ENCODE data around the gene ZNF444.
"Not testable (repeated sequence)": the region's sequence is repeated elsewhere in the genome, so short reads cannot be mapped to it uniquely, and the experiment has no call there.

ZNF444 gene

DNA sequence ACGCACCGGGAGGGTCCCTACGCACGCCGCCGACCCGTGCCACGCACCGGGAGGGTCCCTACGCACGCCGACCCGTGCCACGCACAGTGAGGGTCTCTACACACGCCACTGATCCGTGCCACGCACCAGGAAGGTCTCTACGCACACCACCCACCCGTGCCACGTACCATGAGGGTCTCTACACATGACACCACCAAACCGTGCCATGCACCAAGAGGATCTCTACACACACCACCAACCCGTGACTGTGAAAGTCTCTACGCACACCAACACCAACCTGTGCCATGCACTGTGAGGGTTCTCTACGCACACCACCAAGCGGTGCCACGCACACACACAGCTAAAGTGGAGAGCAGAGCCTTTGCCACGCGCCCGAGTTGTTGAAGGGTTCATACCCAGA, 36.7 kb upstream of the ZNF444 start:
- no peak for ATAC-seq
- Mint-ChIP-seq H3K4me1 (peaks cover 66% of the 10 kb centered on the region), H3K27ac (no peak overlapping the region), H3K27me3 (no peaks in the 10 kb centered on the region), H3K9me3 (no peaks in the 10 kb centered on the region), H3K4me3 (no peak overlapping the region)
- no peak for DNase-seq

DNA sequence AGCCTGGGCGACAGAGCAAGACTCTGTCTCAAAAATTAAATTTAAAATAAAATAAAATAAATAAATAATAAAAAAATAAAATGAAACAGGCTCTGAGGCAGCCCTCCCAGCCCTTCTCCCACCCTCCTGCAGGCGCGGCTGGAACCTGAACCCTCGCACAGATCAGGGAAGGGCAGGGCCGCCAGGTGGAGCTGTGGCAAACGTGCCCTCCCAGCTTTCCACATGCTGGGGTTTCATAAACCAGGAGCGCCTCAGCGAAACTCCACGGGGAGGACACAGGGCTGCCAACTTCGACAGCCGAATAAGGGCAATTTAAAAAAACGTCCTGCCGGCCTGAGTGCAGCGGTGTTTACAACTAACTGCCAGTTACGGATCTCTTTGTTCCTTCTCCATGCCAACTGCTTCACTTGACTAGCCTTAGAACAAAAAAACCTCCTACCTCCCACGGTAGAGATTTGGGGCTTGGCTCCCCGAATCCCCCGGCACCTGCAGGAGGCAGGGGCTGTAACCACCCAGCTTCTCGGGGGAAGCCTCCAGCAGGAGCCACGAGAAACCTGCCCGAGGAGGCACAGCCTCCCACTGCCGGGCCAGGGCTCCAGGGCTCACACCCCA, 35.9 kb upstream of the ZNF444 start:
- DNase-seq (peak in 1 of 2 donors; percentile 28), ATAC-seq (peak; percentile 58)
- H3K27me3 Mint-ChIP-seq, result no peaks in the 10 kb centered on the region
- peaks cover 70% of the 10 kb centered on the region for H3K4me1 Mint-ChIP-seq
- peak overlapping the region in 1 of 2 donors; percentile 53 for H3K4me3 Mint-ChIP-seq
- H3K9me3 Mint-ChIP-seq, result no peaks in the 10 kb centered on the region
- H3K27ac Mint-ChIP-seq, result peak overlapping the region in 1 of 2 donors; percentile 76

DNA sequence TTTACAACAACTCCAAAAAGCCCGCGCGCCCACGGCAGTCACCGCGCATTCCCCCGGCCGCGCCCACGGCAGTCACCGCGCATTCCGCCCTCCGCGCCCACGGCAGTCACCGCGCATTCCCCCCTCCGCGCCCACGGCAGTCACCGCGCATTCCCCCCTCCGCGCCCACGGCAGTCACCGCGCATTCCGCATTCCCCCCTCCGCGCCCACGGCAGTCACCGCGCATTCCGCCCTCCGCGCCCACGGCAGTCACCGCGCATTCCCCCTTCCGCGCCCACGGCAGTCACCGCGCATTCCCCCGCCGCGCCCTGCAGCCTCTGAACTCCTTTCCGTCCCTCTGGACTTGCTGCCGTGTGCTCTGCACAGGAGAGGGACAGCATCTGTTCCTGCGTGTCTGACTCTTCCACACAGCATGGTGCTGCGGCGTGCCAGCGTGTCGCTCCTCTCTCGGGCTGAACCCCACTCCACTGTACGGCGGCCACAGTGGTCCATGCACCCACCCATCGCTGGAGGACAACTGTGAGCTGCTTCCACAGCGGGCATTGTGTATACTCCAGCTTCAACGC, 35.2 kb upstream of the ZNF444 start:
- not testable (repeated sequence) for ATAC-seq, H3K27me3 Mint-ChIP-seq, DNase-seq, H3K9me3 Mint-ChIP-seq
- Mint-ChIP-seq H3K27ac (peak overlapping the region in 1 of 2 donors; percentile 94), H3K4me3 (peak overlapping the region; percentile 7 to 65), H3K4me1 (peaks cover 77% of the 10 kb centered on the region)

DNA sequence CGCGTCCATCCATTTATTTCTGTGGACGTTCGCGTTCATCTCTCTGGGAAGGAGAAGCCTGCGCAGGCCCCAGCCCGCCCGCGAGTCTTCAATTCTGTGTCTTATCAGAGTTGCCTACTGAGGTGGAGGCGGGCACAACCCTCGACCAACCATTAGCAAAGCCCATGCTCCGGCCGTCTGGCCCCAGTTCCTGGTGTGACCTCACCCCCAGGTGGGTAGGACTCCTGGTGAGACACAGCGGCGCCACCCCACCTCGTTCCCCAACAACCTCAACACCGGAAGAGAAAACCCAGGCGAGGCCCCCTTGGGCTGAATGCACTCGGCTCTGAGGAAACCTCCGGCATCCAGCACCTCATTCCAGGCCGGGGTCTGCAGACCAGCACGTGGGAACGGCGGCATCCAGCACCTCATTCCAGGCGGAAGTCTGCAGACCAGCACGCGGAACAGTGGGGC, 34.7 kb upstream of the ZNF444 start:
- H3K9me3 Mint-ChIP-seq, result no peaks in the 10 kb centered on the region
- H3K4me1 Mint-ChIP-seq, result peaks cover 80% of the 10 kb centered on the region
- ATAC-seq, result no peak
- no peaks in the 10 kb centered on the region for H3K27me3 Mint-ChIP-seq
- H3K4me3 Mint-ChIP-seq, result peak overlapping the region; percentile 7 to 65
- no peak for DNase-seq
- H3K27ac Mint-ChIP-seq, result peak overlapping the region in 1 of 2 donors; percentile 94

DNA sequence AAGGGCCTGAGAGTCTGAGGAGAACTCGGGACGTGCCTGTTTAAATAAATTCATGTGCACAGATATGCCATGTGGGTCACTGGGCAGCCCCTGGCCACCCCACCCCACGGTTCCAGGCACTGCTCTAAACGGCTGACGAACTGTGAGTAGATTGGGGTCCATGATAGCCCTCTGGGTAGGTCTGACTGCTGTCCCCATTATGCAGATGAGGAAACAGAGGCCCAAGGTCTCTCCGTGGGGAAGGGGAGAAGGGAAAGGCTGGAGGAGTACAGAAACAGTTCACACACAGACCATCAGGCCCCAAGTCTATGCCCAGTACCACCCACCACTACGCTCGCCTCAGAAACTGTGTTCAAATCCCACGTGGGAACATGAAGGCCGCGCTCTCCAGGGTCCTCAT, 34.1 kb upstream of the ZNF444 start:
- DNase-seq, result no peak
- peak overlapping the region; percentile 13 to 50 for H3K27ac Mint-ChIP-seq
- peaks cover 83% of the 10 kb centered on the region for H3K4me1 Mint-ChIP-seq
- H3K9me3 Mint-ChIP-seq, result no peaks in the 10 kb centered on the region
- ATAC-seq, result no peak
- H3K4me3 Mint-ChIP-seq, result peak overlapping the region; percentile 7 to 52
- H3K27me3 Mint-ChIP-seq, result no peaks in the 10 kb centered on the region

DNA sequence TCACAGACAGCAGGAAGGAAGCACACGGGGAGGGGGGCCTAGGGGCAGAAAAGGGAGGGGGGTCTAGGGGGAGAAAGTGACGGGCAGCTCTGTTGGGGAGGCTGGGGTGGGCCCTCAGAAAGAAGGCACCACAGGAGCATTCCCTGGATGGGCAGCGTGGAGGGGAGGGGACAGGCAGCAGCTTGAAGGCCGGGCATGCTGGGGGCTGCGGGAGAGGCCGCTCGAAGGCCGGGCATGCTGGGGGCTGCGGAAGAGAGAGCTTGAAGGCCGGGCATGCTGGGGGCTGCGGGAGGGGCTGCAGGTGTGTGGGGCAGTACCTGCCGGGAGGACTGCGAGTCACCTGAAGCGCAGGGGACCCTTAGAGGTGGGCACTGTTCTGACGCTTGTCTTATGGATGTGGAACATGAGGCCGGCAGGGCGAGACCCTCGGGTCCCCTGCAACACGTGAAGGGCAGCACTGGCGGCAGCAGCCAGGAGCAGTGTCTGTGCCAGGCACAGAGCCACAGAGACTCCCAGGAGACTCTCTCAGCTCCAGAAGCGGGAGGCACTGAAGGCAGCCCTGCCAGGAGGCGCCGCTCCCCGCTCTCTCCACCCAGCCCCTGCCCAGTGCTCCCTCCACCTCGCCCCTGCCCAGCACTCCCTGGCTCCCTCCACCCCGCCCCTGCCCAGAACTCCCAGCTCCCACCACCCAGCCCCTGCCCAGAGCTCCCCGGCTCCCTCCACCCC, 33.3 kb upstream of the ZNF444 start:
- Mint-ChIP-seq H3K9me3 (no peaks in the 10 kb centered on the region), H3K4me3 (no peak overlapping the region), H3K27me3 (no peaks in the 10 kb centered on the region), H3K4me1 (peaks cover 86% of the 10 kb centered on the region), H3K27ac (no peak overlapping the region)
- ATAC-seq, result no peak
- no peak for DNase-seq

GRCh38 chr19:56108447-56109195, 32.5 kb upstream of the ZNF444 start:
- no peaks in the 10 kb centered on the region for H3K27me3 Mint-ChIP-seq
- ATAC-seq (no peak), DNase-seq (no peak)
- H3K4me1 Mint-ChIP-seq, result peaks cover 88% of the 10 kb centered on the region
- peak overlapping the region; percentile 50 to 75 for H3K27ac Mint-ChIP-seq
- peak overlapping the region in 1 of 2 donors; percentile 12 for H3K4me3 Mint-ChIP-seq
- H3K9me3 Mint-ChIP-seq, result no peaks in the 10 kb centered on the region

DNA sequence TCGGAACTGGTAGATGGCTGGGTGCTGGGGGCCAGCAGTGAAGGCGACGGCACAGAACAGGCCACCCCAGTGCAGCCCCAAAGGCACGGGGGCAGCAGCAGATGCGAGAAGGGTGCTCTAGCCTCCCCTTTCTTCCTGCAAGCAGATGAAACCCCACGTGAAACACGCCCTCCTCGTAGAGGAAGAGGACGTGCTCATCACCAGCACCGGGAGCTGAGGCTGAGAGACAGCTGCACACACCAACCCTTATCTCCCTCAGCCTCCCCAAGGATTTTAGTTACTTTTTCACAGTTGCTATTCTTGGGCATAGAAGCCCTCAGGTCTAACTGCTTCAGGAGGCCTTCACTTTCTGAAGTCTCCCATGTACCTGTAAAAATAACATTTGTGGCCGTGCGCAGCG, 31.9 kb upstream of the ZNF444 start:
- DNase-seq (no peak), ATAC-seq (no peak)
- H3K4me3 Mint-ChIP-seq, result no peak overlapping the region
- H3K4me1 Mint-ChIP-seq, result peaks cover 93% of the 10 kb centered on the region
- H3K27ac Mint-ChIP-seq, result peak overlapping the region in 1 of 2 donors; percentile 82
- no peaks in the 10 kb centered on the region for H3K27me3 Mint-ChIP-seq
- no peaks in the 10 kb centered on the region for H3K9me3 Mint-ChIP-seq

- no peak for DNase-seq
- Mint-ChIP-seq H3K27ac (no peak overlapping the region), H3K4me3 (peak overlapping the region in 1 of 2 donors; percentile 73)
Observed at GRCh38 chr19:56110515-56111448, 30.3 kb upstream of the ZNF444 start.

DNA sequence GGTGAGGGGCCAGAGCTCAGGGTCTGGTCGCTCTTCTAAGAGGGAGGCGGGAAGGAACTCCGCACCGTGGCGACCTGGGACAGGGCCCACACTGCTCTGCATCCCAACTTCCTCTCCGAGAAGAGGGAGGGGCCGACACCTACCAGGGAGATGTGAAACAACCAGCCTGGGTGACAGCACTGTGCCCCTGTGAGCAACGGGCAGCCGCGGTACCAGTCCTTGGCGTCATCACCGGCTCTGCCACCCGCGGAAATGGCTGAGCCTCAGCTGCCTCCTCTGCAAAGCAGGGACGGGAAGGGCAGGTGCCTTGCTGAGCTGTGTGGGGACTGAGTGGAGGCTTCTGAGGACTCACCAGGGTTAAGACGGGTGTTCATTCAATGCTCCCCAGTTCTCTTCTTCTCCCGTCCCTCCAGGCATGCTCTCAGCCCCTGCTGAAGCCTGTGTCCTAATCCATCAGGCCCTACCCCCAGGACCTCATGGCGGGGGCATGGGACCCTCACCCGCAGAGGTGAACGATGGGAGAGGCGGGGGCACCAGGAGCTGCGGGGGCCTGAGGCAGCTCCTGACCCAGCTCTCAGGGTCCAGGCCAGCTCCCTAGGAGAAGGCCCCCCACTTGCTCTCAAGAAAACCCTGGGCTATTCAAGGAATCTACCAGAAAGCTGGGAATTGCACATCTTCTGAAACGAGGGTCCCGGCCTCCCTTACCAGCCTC, 29.3 kb upstream of the ZNF444 start:
- H3K4me1 Mint-ChIP-seq, result peaks cover 90% of the 10 kb centered on the region
- H3K9me3 Mint-ChIP-seq, result no peaks in the 10 kb centered on the region
- DNase-seq (peak; percentile 33 to 61), ATAC-seq (peak; percentile 95)
- peak overlapping the region in 1 of 2 donors; percentile 12 for H3K27ac Mint-ChIP-seq
- H3K4me3 Mint-ChIP-seq, result peak overlapping the region; percentile 27 to 73
- H3K27me3 Mint-ChIP-seq, result no peaks in the 10 kb centered on the region

More at GRCh38 chr19:56110515-56111448, 30.3 kb upstream of the ZNF444 start:
- H3K27me3 Mint-ChIP-seq, result no peaks in the 10 kb centered on the region
- ATAC-seq, result no peak
- H3K9me3 Mint-ChIP-seq, result no peaks in the 10 kb centered on the region
- peaks cover 95% of the 10 kb centered on the region for H3K4me1 Mint-ChIP-seq

DNA sequence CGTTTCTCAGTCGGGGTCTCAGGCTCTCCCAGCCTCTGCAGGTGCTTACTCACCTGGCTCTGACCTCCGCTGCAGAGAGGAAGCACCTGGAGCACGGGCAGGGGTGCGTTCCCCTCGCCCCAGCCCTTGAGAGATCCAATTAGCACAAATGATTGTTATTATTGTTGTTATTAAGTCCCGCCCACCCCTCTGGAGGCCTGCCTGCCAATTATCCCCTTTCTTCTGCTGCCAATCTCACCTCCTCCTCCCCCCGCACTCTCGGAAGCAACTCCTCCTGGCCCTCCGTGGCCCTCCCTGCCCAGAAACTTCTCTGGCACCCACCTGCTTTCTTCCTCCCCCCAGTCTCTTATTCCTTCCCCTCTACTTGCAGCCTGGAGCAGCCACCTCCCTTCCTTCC, 28.8 kb upstream of the ZNF444 start:
- H3K4me1 Mint-ChIP-seq, result peaks cover 86% of the 10 kb centered on the region
- H3K9me3 Mint-ChIP-seq, result no peaks in the 10 kb centered on the region
- H3K4me3 Mint-ChIP-seq, result peak overlapping the region; percentile 2 to 73
- no peaks in the 10 kb centered on the region for H3K27me3 Mint-ChIP-seq
- ATAC-seq (no peak), DNase-seq (no peak)
- peak overlapping the region; percentile 55 to 67 for H3K27ac Mint-ChIP-seq

DNA sequence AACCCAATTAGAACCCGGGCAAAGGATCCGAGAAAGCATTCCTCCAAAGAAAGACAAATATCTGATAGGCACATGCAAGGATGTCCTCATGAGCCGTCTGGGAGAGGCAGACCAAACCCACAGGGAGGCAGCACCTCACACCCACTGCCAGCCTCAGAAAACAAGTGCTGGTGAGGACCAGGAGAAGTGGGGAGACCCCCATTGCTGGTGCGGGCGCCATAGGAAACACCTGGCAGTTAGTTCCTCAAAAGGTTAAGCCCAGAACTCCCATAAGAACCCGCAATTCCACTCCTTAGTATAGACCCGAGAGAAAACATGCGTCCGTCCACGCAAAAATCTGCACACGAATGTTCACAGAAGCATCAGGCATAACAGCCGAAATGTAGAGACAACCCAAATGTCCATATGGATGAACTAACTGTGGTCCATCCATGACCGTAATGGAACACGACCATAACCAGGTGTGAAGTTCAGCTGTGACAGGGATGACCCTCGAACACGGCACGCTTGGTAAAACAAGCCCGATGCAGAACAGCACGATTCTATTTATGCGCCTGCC, 27.9 kb upstream of the ZNF444 start:
- H3K27ac Mint-ChIP-seq, result peak overlapping the region in 1 of 2 donors; percentile 23
- H3K4me1 Mint-ChIP-seq, result peaks cover 86% of the 10 kb centered on the region
- H3K4me3 Mint-ChIP-seq, result peak overlapping the region in 1 of 2 donors; percentile 46
- no peak for ATAC-seq
- no peaks in the 10 kb centered on the region for H3K27me3 Mint-ChIP-seq
- no peaks in the 10 kb centered on the region for H3K9me3 Mint-ChIP-seq
- no peak for DNase-seq

GRCh38 chr19:56114051-56114777, 26.9 kb upstream of the ZNF444 start:
- ATAC-seq (no peak), DNase-seq (no peak)
- H3K9me3 Mint-ChIP-seq, result no peaks in the 10 kb centered on the region
- peak overlapping the region in 1 of 2 donors; percentile 60 for H3K27ac Mint-ChIP-seq
- H3K27me3 Mint-ChIP-seq, result no peaks in the 10 kb centered on the region
- H3K4me3 Mint-ChIP-seq, result peak overlapping the region in 1 of 2 donors; percentile 32
- H3K4me1 Mint-ChIP-seq, result peaks cover 85% of the 10 kb centered on the region
